Measurements from ENCODE around the gene ARHGAP15. TPM values are rescaled to one million over a fixed set of nuclear protein-coding genes. Genes with fewer than 3 reads are reported as not detected.

The ARHGAP15 gene
- total and polyA plus RNA-seq, 2 experiments from 2014 or later, result 0.26 TPM; not detected in 1

- Mint-ChIP-seq H3K27me3 (ENCODE audit: insufficient read depth, low read depth, poor library complexity) (peaks cover 2% of the 10 kb centered on the region), H3K27ac (no peak overlapping the region), H3K4me1 (peaks cover 14% of the 10 kb centered on the region), H3K4me3 (no peak overlapping the region), H3K36me3 (ENCODE audit: low read depth) (no peaks in the 10 kb centered on the region), H3K9me3 (no peaks in the 10 kb centered on the region)
- no peak for ATAC-seq
- no peak for DNase-seq (ENCODE audit: low spot score)
- TF ChIP-seq ZNF114 (CRISPR knock-in tag; IDR thresholded peaks at IDR 0.05) (no peak), EZH2 (IDR thresholded peaks at IDR 0.05; ENCODE audit: low read depth, unreplicated experiment) (no peak), POLR2AphosphoS5 (IDR thresholded peaks at IDR 0.05; ENCODE audit: low read depth) (no peak), ZNF462 (CRISPR knock-in tag; IDR thresholded peaks at IDR 0.05) (no peak), NANOG (IDR thresholded peaks at IDR 0.05; ENCODE audit: borderline replicate concordance) (no peak), CTCF (conservative IDR thresholded peaks at IDR 0.05; ENCODE audit: low read depth in 2 of 2) (no peak), ZNF331 (CRISPR knock-in tag; IDR thresholded peaks at IDR 0.05; ENCODE audit: low read depth) (no peak), EZH2phosphoT487 (IDR thresholded peaks at IDR 0.05; ENCODE audit: unreplicated experiment) (no peak)
- TF ChIP-seq, protein P1, sequence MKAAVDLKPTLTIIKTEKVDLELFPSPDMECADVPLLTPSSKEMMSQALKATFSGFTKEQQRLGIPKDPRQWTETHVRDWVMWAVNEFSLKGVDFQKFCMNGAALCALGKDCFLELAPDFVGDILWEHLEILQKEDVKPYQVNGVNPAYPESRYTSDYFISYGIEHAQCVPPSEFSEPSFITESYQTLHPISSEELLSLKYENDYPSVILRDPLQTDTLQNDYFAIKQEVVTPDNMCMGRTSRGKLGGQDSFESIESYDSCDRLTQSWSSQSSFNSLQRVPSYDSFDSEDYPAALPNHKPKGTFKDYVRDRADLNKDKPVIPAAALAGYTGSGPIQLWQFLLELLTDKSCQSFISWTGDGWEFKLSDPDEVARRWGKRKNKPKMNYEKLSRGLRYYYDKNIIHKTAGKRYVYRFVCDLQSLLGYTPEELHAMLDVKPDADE (IDR thresholded peaks at IDR 0.05), result no peak
- no peak overlapping the region for H2AFZ ChIP-seq
- peaks cover 5% of the 10 kb centered on the region; the same call in 1 of the 2 replicates for H3K4me1 ChIP-seq (ENCODE audit: insufficient read depth)
- no peaks in the 10 kb centered on the region for H3F3A ChIP-seq (replicated peaks; ENCODE audit: low read depth)
- no peaks in the 10 kb centered on the region for H3K27me3 ChIP-seq (ENCODE audit: insufficient read depth)
- no peak overlapping the region for H3K27ac ChIP-seq (ENCODE audit: low read depth)
- H3K4me3 ChIP-seq, result no peak overlapping the region
- no peaks in the 10 kb centered on the region for H3K36me3 ChIP-seq (ENCODE audit: insufficient read depth)
- no peak overlapping the region for H3K4me2 ChIP-seq
- no peaks in the 10 kb centered on the region for H3K79me2 ChIP-seq (replicated peaks; ENCODE audit: insufficient read depth)
- H4K20me1 ChIP-seq (replicated peaks; ENCODE audit: insufficient read depth), result no peaks in the 10 kb centered on the region
- 0 out of 2 replicates have a peak, but pooled peaks cover 9% of the 10 kb centered on the region for H3K9me2 ChIP-seq (ENCODE audit: insufficient read depth)
These were observed 22.0 kb downstream of the ARHGAP15 start for GRCh38 chr2:143151111-143151752.

Data from GM23338 (cell line).